Neuron (in vitro differentiated cells): ENCODE data around the gene SLC1A3.

Experiments used
- H2AFZ ChIP-seq: one replicate; pipeline ENCODE4 v1.6.1; 2013; ENCODE audit warnings: low read depth, mild to moderate bottlenecking, inconsistent platforms, low read length, moderate library complexity
- H3K27me3 ChIP-seq: one replicate; pipeline ENCODE4 v1.6.1; 2013; ENCODE audit warnings: low read length; ENCODE audit not compliant: insufficient read depth
- H3K36me3 ChIP-seq: one replicate; pipeline ENCODE4 v1.6.1; 2013; ENCODE audit warnings: low read length; ENCODE audit not compliant: insufficient read depth
- H3K4me1 ChIP-seq: one replicate; pipeline ENCODE4 v1.6.1; 2013; ENCODE audit warnings: low read length; ENCODE audit not compliant: insufficient read depth
- H3K4me3 ChIP-seq: 2 replicates; pipeline ENCODE4 v1.5.1; 2013; ENCODE audit warnings: mild to moderate bottlenecking, low read length, moderate library complexity
- H3K9me3 ChIP-seq: one replicate; pipeline ENCODE4 v1.6.1; 2013; ENCODE audit warnings: low read length

Gene SLC1A3

DNA sequence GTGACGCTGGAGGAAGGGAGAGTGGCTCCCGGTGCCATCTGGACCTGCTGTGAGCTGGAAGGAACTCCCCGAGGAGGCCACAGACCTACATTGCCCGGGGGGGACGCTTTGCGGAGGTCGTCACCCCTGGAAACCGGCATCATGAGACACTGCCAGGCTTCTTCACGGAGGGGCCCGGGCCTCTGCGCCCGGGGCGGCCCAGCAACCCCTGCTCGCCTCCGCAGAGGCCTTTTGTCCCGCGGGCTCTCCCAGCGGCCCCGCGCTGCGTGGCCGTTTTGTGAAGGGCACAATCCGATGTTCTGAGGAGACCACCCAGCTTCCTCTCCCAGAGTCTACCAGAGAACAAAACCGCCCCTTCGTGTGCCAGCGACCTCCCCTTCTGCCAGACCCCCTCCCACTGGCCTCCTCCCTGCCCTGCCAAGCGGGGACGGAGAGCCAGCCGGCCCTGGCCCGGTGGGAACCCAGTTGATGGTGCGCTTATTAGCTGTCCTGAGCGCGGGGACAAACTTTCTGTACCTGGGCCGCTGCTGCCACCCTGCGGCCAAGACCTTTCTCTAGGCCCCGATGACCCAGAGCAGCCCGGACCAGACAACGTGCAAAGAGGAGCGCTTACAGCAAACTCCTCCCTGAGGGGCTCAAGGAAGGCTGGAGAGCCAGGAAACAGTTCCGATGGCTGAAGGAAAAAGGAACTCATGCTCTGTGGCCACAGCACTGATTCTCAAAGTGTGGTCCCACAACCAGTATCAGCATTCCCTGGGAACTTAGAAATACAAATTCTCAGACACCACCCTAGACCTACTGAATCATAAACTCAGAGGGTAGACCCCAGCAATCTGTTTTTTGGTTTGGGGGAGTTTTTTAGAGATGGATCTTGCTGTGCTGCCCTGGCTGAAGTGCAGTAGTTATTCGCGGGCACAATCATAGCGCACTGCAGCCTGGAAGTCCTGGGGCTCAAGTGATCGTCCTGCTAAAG lies 86.7 kb downstream of the SLC1A3 start:
- Histone ChIP-seq H3K36me3 (no peaks in the 10 kb centered on the region), H2AFZ (no peak overlapping the region), H3K4me3 (peak overlapping the region; percentile 40), H3K9me3 (no peaks in the 10 kb centered on the region), H3K27me3 (peaks cover 10% of the 10 kb centered on the region), H3K4me1 (peaks cover 22% of the 10 kb centered on the region)

GRCh38 chr5:36694351-36694750 lies 87.9 kb downstream of the SLC1A3 start:
- Histone ChIP-seq H2AFZ (no peak overlapping the region), H3K4me3 (no peak overlapping the region), H3K4me1 (peaks cover 18% of the 10 kb centered on the region), H3K27me3 (peaks cover 10% of the 10 kb centered on the region), H3K9me3 (no peaks in the 10 kb centered on the region), H3K36me3 (no peaks in the 10 kb centered on the region)

DNA sequence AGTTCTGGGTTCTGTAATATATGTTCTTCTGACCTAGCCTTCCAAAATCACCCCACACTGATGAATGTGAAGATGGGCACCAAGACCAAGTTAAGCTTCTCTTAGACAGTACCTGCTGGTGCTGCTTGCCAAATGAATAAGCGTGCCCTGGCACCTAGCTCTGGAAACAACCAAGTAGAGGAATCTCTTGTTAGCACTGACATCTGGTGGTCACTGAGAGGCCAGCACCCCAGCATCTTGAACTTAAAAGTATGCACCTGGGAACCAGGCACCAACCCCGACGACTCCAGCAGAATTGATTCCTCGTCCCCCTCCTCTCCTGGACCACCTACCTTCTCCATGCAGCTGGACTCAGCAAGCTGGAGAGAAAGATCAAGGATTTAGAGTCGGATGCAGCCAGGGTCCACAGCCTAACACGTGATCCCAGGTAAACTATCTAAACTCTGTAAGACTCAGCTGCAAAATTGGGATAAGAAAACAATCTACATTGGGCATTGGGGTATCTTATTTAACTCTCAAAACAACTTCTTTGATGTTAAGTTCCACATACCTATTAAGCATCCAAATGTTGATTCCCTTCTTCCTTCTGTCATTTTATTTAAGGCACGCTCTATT lies 89.8 kb downstream of the SLC1A3 start:
- H3K4me3 ChIP-seq, result no peak overlapping the region
- no peaks in the 10 kb centered on the region for H3K9me3 ChIP-seq
- no peak overlapping the region for H2AFZ ChIP-seq
- peaks cover 13% of the 10 kb centered on the region for H3K4me1 ChIP-seq
- H3K27me3 ChIP-seq, result peaks cover 10% of the 10 kb centered on the region
- H3K36me3 ChIP-seq, result no peaks in the 10 kb centered on the region

- Histone ChIP-seq H2AFZ (no peak overlapping the region), H3K36me3 (no peaks in the 10 kb centered on the region), H3K4me1 (no peaks in the 10 kb centered on the region), H3K9me3 (peaks cover 2% of the 10 kb centered on the region), H3K4me3 (no peak overlapping the region), H3K27me3 (peaks cover 10% of the 10 kb centered on the region)
Measured at GRCh38 chr5:36698031-36698430, 91.6 kb downstream of the SLC1A3 start.

- H3K27me3 ChIP-seq, result peaks cover 3% of the 10 kb centered on the region
Measured at GRCh38 chr5:36701085-36701698, 94.8 kb downstream of the SLC1A3 start.

DNA sequence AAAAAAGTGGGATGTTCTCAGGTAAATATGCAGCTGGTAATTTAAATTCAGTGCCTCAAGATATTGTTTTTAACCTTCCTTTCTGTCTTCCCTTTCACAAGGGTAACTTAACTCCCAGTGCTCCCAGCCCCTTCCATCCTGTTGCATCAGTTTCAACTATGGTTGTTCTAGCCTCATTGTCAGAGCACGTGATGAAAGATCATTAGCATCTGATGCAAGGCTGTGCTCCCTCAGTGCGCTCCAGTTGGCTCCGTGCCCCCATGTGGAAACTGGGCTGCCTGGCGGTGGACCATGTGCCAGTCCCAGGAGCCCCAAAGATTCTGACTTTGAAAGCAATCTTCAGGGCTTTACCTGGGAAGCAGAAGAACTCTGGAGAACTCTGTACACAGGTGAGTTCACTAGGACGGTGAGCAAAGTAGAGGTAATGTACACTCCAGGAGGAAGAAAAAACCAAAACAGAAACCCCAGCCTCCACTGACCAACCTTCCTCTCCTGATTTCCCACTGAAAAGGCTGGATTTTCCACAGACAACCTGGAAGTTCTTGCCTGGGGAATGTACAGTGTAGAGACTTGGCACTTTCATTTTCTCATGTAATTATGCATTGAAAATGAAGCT lies 96.9 kb downstream of the SLC1A3 start:
- H3K4me3 ChIP-seq, result no peak overlapping the region
- no peaks in the 10 kb centered on the region for H3K4me1 ChIP-seq
- no peaks in the 10 kb centered on the region for H3K36me3 ChIP-seq
- no peaks in the 10 kb centered on the region for H3K27me3 ChIP-seq
- H3K9me3 ChIP-seq, result peaks cover 4% of the 10 kb centered on the region
- H2AFZ ChIP-seq, result no peak overlapping the region

More at GRCh38 chr5:36701085-36701698, 94.8 kb downstream of the SLC1A3 start:
- Histone ChIP-seq H3K36me3 (no peaks in the 10 kb centered on the region), H3K9me3 (peaks cover 2% of the 10 kb centered on the region), H3K4me1 (no peaks in the 10 kb centered on the region), H3K4me3 (no peak overlapping the region), H2AFZ (no peak overlapping the region)

- Histone ChIP-seq H3K4me3 (no peak overlapping the region), H2AFZ (no peak overlapping the region), H3K27me3 (no peaks in the 10 kb centered on the region), H3K36me3 (no peaks in the 10 kb centered on the region), H3K4me1 (no peaks in the 10 kb centered on the region), H3K9me3 (peaks cover 4% of the 10 kb centered on the region)
Measured at GRCh38 chr5:36704131-36704530, 97.7 kb downstream of the SLC1A3 start.

DNA sequence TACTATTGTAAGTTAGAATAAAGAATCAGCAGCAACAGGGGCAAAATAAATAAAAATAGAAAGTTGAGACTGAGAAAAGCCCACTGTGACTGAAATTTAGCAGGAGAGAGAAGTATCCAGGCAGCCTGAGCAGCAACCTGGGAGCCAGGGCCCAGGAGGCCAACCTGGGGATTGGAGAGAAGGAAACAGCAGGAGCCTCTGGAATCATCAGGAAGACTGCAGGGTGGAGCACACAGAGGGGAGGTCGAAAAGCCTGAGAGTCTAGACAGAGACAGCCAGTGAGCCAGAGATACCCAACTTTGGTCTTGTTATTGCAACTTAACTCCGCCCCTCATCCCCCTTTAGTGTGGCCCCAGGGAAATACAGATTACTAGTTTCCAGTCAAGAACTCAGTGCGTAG lies 98.6 kb downstream of the SLC1A3 start:
- no peaks in the 10 kb centered on the region for H3K27me3 ChIP-seq
- H3K36me3 ChIP-seq, result no peaks in the 10 kb centered on the region
- H3K9me3 ChIP-seq, result peaks cover 4% of the 10 kb centered on the region
- no peak overlapping the region for H2AFZ ChIP-seq
- no peaks in the 10 kb centered on the region for H3K4me1 ChIP-seq
- H3K4me3 ChIP-seq, result no peak overlapping the region

DNA sequence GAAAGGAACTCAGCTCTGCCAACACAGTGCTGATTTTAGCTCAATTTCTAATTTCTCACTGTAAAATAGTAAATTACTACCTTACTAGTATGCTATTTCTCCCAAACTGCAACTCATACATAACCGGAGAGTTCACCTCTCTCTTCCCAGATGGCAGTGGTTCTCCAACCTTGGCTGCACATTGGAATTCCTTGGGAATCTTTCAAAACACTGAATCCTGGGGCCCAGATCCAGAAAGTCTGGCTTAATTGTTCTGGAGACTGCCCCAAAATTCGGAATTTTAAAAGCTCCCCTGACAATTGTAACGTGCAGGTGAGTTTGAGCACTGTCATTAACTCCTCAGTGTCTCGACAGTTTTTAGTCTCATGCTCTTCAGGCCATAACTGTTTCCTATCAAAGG lies 100.3 kb downstream of the SLC1A3 start:
- H3K4me1 ChIP-seq, result no peaks in the 10 kb centered on the region
- no peak overlapping the region for H2AFZ ChIP-seq
- no peaks in the 10 kb centered on the region for H3K36me3 ChIP-seq
- H3K27me3 ChIP-seq, result no peaks in the 10 kb centered on the region
- no peak overlapping the region for H3K4me3 ChIP-seq
- peaks cover 4% of the 10 kb centered on the region for H3K9me3 ChIP-seq

DNA sequence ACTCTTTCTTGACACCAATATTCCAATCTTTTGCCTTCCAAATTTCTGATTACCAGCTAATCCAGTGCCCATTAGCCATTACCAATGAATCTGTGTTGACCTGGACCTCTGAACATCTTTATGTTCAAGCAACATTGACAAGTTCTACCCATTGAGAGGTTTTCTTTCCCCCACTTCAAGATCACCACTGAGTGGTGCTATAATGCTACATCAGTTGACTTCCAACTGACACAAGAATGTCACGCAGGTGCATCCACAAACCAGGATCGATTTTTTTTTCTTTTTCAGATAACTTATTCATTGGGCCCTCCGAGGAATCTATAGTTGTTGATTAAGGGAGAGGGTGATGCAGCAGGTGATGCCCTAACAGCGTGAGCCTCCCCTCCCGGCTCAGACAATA lies 102.6 kb downstream of the SLC1A3 start:
- H3K4me1 ChIP-seq, result no peaks in the 10 kb centered on the region
- no peaks in the 10 kb centered on the region for H3K27me3 ChIP-seq
- H3K9me3 ChIP-seq, result peaks cover 2% of the 10 kb centered on the region
- H3K36me3 ChIP-seq, result no peaks in the 10 kb centered on the region
- H3K4me3 ChIP-seq, result no peak overlapping the region
- H2AFZ ChIP-seq, result no peak overlapping the region

DNA sequence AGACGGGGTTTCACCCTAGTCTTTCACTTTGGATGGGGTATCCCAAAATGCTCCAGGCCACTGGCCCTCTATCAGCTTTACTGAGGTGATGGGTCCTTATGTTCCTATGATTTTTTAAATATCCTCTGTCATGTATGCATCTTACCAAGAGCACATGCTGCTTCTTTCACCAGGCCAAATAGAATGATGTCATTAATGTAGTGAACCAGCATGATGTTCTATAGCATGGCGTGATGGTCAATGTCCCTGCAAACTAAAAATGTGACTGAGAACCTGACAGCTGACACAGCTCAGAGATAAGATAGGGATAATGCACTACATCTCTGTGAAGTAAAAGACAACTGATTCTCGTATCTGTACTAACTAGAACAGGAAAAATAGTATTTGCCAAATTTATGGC lies 103.6 kb downstream of the SLC1A3 start:
- H3K4me3 ChIP-seq, result no peak overlapping the region
- H2AFZ ChIP-seq, result no peak overlapping the region
- H3K27me3 ChIP-seq, result no peaks in the 10 kb centered on the region
- H3K4me1 ChIP-seq, result no peaks in the 10 kb centered on the region
- H3K36me3 ChIP-seq, result no peaks in the 10 kb centered on the region
- peaks cover 2% of the 10 kb centered on the region for H3K9me3 ChIP-seq

DNA sequence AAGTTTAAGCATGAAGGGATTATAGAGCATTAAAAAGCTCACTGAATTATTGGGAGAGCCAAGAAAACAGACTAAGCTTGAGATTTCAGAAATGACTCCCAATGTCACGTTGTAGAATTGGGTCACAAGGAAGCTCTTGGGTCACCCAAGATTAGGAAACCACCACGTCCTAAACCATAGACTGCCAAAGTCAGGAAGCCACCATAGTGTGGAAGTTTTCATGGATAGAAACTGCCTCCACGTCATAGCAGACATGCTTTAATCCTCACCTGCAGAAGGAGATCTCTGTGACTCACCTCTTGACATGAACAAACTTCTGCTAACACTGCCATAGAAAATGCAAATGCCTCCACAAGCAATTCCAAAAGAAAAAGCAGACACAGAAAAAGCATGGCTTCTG lies 106.3 kb downstream of the SLC1A3 start:
- no peak overlapping the region for H3K4me3 ChIP-seq
- no peak overlapping the region for H2AFZ ChIP-seq
- H3K9me3 ChIP-seq, result no peaks in the 10 kb centered on the region
- no peaks in the 10 kb centered on the region for H3K36me3 ChIP-seq
- H3K27me3 ChIP-seq, result no peaks in the 10 kb centered on the region
- no peaks in the 10 kb centered on the region for H3K4me1 ChIP-seq

GRCh38 chr5:36713541-36713940 lies 107.1 kb downstream of the SLC1A3 start:
- no peaks in the 10 kb centered on the region for H3K36me3 ChIP-seq
- H3K4me1 ChIP-seq, result no peaks in the 10 kb centered on the region
- H3K9me3 ChIP-seq, result no peaks in the 10 kb centered on the region
- no peak overlapping the region for H2AFZ ChIP-seq
- no peak overlapping the region for H3K4me3 ChIP-seq
- H3K27me3 ChIP-seq, result no peaks in the 10 kb centered on the region
